Esophagus muscularis mucosa (tissue), 4 donors: Measurements from ENCODE around the gene RTN4RL2. TPM values are rescaled to one million over a fixed set of nuclear protein-coding genes. Genes with fewer than 3 reads are reported as not detected.

Experiments used
- DNase-seq: peaks from one replicate; pipeline ENCODE4 v3.0.0-alpha.2; 2017; ENCODE audit errors: extremely low spot score
- H3K27ac ChIP-seq, 4 donors: fragments of 200-600 bp; sonication (generic); replicated peaks in 1 of 4; 1 replicate in 3 of 4; 2 replicates in 1 of 4; pipeline ENCODE4 v1.5.1; 2016 to 2019; ENCODE audit warnings: mild to moderate bottlenecking in 1 of 4
- H3K27me3 ChIP-seq, 4 donors: fragments of 200-600 bp; sonication (generic); one replicate each; pipeline versions ENCODE4 v1.5.1 to v1.6.0; 2016 to 2019
- H3K36me3 ChIP-seq, 4 donors: fragments of 200-600 bp; sonication (generic); one replicate each; pipeline ENCODE4 v1.5.1; 2016 to 2019
- H3K4me1 ChIP-seq, 4 donors: fragments of 200-600 bp; sonication (generic); one replicate each; pipeline ENCODE4 v1.5.1; 2016 to 2019
- H3K4me3 ChIP-seq, 4 donors: fragments of 200-600 bp; sonication (generic); 1 replicate in 2 of 4; 2 replicates in 2 of 4; pipeline ENCODE4 v1.5.1; 2016 to 2019; ENCODE audit warnings: mild to moderate bottlenecking in 4 of 4, moderate library complexity in 1 of 4
- H3K9me3 ChIP-seq, 4 donors: fragments of 200-600 bp; sonication (generic); 1 replicate in 3 of 4; 2 replicates in 1 of 4; pipeline ENCODE4 v1.5.1; 2016 to 2019
- CTCF ChIP-seq, 3 experiments: fragments of 200-600 bp in 2 of 3; fragments of 450-650 bp in 1 of 3; sonication (generic) in 2 of 3; IDR thresholded peaks; one replicate each; pipeline ENCODE4 v1.5.1; 2017 to 2019; ENCODE audit warnings: antibody characterized with exemption in 3 of 3, mild to moderate bottlenecking in 2 of 3, moderate library complexity in 1 of 3
- EP300 ChIP-seq: sonication (generic); formaldehyde crosslinking; IDR thresholded peaks from one replicate; pipeline ENCODE4 v1.6.1; 2017; ENCODE audit warnings: antibody characterized with exemption
- POLR2A ChIP-seq: fragments of 450-650 bp; IDR thresholded peaks from one replicate; pipeline ENCODE4 v1.6.1; 2017; ENCODE audit warnings: antibody characterized with exemption, moderate library complexity, mild to moderate bottlenecking, low read depth
- POLR2AphosphoS5 ChIP-seq, 2 donors: sonication (generic); formaldehyde crosslinking; IDR thresholded peaks; one replicate each; pipeline ENCODE4 v1.6.1; 2017; ENCODE audit warnings: antibody characterized with exemption in 2 of 2
- WGBS: methylation state at CpG from one replicate; pipeline ENCODE4 v1.1.5; 2018; 5-methylcytosine and 5-hydroxymethylcytosine counted together
- intact Hi-C: fragments of 100-400 bp; cut with DNase I; formaldehyde crosslinking; loops from one replicate; pipeline ENCODE4 v1.15.1; 2023
- total RNA-seq, 4 donors: library from RNA; depleted of rRNA; stranded (reverse); fragments of >200 nt; gene quantifications; one replicate each; pipeline versions ENCODE4 v1.1.0 to v1.2.1, GENCODE V29; 2016

The RTN4RL2 gene
- total RNA-seq, 4 donors from 2014 or later, result 0.33 to 1.1 (median 0.91) TPM; not detected in 1

DNA sequence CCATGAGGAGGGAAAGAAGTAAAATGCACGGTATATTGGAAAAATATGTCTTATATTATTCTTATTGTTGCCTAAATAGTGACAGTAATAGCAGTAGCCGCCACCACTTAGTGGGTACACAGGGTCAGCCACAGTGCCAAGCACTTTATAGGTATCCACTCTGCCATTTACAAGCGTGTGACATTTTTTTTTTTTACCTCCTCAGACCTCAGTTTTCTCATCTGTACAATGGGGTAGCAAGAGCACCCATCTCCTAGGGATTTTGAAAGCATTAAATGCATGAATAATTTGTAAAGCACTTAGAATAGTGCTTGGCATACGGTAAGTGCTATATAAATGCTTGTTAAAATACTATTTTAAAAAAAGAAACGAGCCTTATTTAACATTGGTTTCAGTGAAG, 8.9 kb downstream of the RTN4RL2 start:
- TF ChIP-seq EP300 (no peak), POLR2A (no peak), CTCF (IDR thresholded peaks at IDR 0.05) (no peak), POLR2AphosphoS5 (IDR thresholded peaks at IDR 0.05) (no peak)
- H3K27ac ChIP-seq, result no peak overlapping the region
- no peaks in the 10 kb centered on the region for H3K9me3 ChIP-seq
- no peak for DNase-seq
- 91% methylated on average over 5 of the region's 5 CpGs for WGBS
- H3K4me3 ChIP-seq, result no peak overlapping the region
- no peaks in the 10 kb centered on the region for H3K36me3 ChIP-seq
- intact Hi-C loops, result no loop called here
- H3K27me3 ChIP-seq, result peaks cover 0 to 32% (median 2%) of the 10 kb centered on the region in 4 donors
- H3K4me1 ChIP-seq, result no peaks in the 10 kb centered on the region

DNA sequence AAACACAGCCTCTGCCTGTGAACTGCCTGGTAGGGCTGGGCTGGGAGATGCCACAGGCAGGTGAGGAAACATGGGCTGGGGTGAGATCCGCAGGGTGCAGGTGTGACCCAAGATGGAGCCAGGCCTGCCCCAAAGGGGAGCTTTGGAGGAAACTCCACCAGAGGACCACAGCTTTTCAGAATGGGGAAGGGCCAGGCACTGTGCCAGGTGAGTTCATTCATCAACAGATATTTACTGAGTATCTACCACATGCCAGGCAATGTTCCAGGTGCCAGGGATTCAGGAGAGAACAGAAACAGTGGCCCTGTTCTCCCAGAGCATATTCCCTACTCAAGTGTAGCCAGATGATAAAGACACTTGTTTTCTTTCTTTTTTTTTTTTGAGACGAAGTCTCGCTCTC, 11.2 kb downstream of the RTN4RL2 start:
- Histone ChIP-seq H3K27ac (no peak overlapping the region), H3K9me3 (no peaks in the 10 kb centered on the region), H3K27me3 (peaks cover 0 to 52% (median 6%) of the 10 kb centered on the region in 4 donors), H3K36me3 (no peaks in the 10 kb centered on the region), H3K4me3 (no peak overlapping the region), H3K4me1 (peaks cover 8 to 13% (median 11%) of the 10 kb centered on the region in 4 donors)
- intact Hi-C loops, result no loop called here
- DNase-seq, result no peak
- no peak for TF ChIP-seq EP300
- no peak for TF ChIP-seq CTCF (IDR thresholded peaks at IDR 0.05)
- TF ChIP-seq POLR2A, result no peak
- no peak for TF ChIP-seq POLR2AphosphoS5 (IDR thresholded peaks at IDR 0.05)
- 91% methylated on average over 3 of the region's 3 CpGs for WGBS

DNA sequence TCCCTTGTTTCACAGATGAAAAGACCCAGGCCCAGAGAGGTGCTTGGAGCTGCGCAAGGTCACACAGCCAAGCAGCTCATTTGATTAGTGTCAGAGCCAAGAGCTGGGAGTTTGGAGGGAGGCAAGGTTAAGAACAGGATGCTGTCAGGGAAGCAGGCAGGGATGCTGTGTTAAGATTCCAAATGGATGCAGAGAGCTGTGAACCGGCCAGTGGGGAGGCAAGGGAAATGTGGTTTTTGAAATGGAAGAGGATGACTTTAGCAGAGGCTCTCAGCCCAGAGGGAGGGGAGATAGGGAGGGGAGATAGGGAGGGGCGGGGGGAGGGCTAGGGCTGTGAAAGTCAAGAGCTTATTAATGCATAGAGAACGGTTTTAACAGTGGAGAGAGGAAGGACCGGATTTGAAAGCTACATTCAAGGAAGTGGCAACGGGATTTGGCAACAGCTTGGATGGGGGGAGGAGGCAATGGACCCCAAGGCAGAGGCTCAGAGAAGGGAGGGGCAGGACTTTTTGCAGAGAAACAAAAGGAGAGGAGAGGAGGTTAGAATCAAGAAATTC, 13.0 kb downstream of the RTN4RL2 start:
- intact Hi-C loops, result no loop called here
- TF ChIP-seq POLR2AphosphoS5 (IDR thresholded peaks at IDR 0.05) (no peak), CTCF (IDR thresholded peaks at IDR 0.05) (no peak), POLR2A (no peak), EP300 (no peak)

GRCh38 chr11:57474017-57474802, 13.9 kb downstream of the RTN4RL2 start:
- WGBS, result 72% methylated on average over 9 of the region's 9 CpGs
- DNase-seq, result no peak
- Histone ChIP-seq H3K9me3 (no peaks in the 10 kb centered on the region), H3K4me1 (peaks cover 8 to 19% (median 17%) of the 10 kb centered on the region in 4 donors), H3K27me3 (peaks cover 0 to 55% (median 6%) of the 10 kb centered on the region in 4 donors), H3K27ac (no peak overlapping the region), H3K36me3 (no peaks in the 10 kb centered on the region), H3K4me3 (no peak overlapping the region)
- intact Hi-C loops, result no loop called here
- no peak for TF ChIP-seq POLR2A
- no peak for TF ChIP-seq CTCF (IDR thresholded peaks at IDR 0.05)
- no peak for TF ChIP-seq POLR2AphosphoS5 (IDR thresholded peaks at IDR 0.05)
- TF ChIP-seq EP300, result no peak

More for the DNA sequence above, 13.0 kb downstream of the RTN4RL2 start:
- H3K36me3 ChIP-seq, result no peaks in the 10 kb centered on the region
- H3K27me3 ChIP-seq, result peaks cover 0 to 55% (median 6%) of the 10 kb centered on the region in 4 donors
- WGBS, result 57% methylated on average over 6 of the region's 6 CpGs
- H3K27ac ChIP-seq, result no peak overlapping the region
- peaks cover 8 to 19% (median 17%) of the 10 kb centered on the region in 4 donors for H3K4me1 ChIP-seq
- H3K4me3 ChIP-seq, result no peak overlapping the region
- H3K9me3 ChIP-seq, result no peaks in the 10 kb centered on the region
- DNase-seq, result no peak
